ENCODE results near the gene NSF.
"Not testable (repeated sequence)": the region's sequence is repeated elsewhere in the genome, so short reads cannot be mapped to it uniquely, and the experiment has no call there.

The NSF gene

DNA sequence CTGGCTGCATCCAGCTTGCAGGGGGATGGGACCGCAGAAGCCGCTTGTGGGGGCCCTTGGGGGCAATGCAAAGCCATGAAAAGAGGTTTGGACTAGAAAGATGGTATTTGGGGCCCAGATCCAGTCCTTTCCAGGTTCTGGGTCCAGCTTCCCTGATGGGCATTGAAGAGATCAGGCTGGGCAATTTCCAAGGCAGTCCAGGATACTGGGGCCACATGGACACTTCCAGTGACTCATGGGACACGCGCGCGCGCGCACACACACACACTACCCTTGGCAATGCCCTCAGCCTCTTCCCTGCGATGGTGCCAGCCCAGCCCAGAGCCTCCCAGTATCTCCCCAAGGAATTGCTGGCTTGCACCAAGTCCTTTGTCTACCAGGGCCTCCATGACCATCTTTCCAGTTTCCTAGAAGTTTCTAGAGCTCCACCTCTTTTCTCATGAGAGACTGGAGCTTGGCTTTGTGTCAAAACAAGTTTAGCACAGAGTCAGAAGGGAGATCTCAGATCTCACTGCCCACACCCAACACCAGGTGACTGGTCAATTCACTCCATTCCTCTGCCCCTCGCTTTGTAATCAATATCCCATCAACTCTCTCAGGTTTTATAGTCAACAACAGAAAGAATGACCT lies 183.8 kb downstream of the NSF start:
- no peak for DNase-seq (ENCODE audit: low spot score)

DNA sequence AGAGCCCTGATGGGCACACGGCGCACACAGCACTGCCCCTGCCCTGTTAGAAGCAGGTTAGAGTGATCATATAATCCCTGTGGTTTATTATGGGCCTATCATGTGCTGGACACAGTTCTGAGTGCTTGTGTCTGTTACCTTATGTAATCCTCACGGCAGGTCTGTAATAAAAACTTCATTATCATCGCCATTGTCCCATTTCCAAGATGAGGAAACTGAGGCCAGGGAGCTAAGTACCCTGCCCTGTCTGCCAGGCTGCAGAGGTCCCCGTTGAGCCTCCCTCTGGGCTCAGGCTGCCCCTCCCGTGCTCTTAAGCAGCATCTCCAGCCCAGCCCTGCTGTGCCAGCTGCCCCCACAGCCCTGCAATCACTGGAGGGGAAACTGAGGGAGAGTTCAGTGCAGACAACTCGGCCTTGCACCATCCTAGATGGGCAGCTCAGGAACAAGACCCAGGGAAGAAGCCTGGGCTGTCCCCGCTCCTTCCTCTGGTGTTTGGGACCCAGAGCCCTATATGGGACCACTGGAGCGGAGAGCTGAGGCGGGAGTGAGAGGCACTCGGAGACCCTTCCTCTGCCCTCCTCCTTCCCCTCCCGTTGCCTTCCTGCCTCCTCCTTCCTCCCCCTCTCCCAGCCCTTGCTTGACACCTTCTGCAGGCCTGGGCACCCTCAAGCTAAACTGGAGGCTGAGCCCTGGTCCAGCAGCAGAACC lies 186.0 kb downstream of the NSF start:
- DNase-seq (ENCODE audit: low spot score) = no peak

DNA sequence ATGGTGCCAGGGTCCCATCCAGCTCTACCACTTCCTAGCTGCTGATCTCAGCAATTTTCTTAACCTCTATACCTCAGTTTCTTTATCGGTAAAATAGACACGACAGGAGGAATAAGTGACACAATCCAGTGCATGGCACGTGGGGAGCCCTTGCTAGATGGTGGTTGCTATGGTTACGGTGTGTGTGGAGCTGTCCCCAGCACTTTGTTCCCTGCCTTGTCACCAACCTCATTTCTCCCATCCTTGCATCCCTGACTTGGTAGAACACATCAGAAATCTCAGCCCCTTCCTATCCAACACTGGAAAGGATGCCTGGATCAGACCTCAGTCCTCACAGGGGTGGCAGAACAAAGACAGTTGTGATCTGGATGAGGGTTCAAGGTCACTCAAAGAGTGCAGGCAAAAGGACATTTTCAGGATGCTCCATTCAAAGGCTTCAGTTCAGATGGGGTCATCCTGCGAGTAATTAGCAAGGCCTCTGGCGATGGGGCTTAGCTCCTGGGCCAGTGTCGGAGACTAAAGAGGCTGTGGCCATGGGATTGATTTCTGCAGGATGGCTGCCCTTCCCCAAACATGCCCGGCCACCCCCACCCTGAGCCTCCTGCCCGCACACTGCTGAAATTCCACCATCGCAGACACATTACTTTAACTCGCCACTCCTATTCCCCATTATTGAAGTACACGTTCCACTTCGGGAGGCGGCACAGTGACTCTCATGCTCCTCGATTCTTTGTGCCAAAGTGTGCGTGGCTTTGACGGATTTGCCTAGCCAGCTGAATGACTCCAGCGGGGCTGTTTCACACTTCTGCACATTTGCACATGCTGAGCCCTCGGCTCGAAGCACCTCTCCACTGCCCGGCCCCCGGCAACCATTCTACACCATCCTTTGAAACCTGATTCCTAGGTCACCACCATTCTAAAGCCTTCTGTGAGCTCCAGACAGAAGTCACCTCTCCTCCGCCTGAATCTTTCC lies 187.8 kb downstream of the NSF start:
- DNase-seq (ENCODE audit: low spot score) = no peak

DNA sequence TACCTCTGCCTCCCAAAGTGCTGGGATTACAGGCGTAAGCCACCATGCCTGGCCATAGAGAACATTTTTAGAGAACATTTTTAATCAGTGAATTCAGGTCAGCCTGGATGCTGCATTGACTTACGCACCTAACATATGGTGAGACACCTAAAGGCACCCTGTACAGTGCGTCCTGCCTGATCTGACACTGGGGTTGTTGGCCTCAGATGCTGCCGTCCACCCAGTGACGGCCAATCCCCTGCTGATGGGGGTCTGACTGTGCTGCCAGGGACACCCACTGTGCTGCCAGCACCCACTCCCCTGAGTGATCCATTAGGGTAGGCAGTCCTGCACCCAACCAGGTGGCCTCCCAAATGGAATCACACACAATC lies 189.5 kb downstream of the NSF start:
- no peak for DNase-seq (ENCODE audit: low spot score)

DNA sequence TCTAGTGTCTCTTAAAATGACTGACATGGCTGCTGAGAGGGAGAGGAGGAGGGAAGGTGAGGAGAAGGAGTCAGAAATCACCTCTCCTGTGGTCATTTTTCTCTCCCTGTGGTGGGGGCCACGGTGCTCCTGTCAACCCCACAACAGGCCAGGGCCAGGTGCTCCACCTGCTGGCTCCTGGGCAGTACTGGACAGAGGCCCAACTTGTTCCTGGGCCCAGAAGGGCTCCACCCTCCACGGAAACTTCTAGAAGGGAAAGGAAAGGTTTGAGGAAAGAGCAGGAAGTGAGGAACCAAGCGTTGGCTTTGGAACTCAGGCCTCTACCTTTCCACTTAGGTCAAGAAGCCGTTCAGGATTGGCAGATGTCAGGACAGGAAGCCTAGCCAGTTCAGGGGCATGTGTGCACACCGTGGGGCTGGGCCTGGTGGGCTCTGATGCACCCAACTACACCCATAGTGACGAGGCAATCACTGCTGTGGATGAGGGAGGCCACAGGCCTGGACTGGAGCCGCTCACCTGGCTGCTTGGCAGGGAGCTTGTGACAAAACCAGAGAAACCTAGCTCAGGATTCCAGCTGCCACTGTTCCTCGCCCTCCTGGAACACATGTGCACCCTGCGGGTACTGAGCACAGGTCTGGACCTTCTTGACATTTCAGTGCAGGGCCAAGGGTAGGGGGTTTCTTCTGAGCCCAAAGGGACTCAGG lies 191.9 kb downstream of the NSF start:
- DNase-seq (ENCODE audit: low spot score) = peak; percentile 17

DNA sequence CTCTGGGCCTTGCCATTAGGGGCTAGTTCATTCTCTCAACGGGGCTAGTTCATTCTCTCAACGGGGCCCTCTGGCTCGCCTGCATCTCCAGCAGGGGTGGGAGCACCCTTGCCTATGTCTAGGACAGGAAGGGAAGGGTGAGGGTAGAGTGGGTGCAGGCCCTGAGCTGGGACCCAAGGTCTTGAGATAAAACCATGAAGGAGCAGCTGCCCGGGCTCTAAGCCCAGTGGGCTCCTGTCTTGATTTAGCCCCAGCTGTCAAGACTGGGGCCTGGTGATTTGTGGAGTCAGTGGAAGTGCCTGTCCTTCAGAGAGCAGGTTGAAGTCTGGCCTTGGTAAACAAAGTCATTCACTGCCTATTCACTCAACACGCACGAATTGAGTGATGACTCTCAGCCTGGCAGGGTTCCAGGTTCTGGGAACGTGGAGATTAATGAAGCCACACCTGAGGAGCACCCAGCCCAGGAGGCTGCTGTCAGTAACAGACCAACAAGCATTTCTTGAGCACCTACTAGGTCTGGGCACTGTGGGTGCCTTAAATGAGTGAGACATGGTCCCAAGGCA lies 192.6 kb downstream of the NSF start:
- no peak for DNase-seq (ENCODE audit: low spot score)

DNA sequence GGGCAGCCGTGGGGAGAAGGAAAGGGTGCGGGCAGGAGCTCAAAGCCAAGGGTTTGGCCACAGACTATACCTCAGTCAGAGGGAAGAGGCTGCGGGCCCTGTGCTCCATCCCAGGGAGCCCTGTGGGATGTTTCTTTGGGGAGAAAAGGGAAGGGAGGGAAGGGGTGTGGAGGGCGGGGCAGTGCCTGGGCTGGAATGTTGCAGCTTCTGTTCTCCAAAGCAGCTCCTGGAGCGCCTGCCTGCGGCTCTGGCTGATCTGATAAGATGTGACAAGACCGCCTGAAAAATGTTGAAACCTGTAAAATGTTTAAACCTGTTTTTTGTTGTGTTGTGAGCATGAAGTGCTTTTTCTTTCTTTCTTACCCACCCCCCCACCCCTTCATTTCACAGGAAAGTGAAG lies 195.2 kb downstream of the NSF start:
- no peak for DNase-seq (ENCODE audit: low spot score)

DNA sequence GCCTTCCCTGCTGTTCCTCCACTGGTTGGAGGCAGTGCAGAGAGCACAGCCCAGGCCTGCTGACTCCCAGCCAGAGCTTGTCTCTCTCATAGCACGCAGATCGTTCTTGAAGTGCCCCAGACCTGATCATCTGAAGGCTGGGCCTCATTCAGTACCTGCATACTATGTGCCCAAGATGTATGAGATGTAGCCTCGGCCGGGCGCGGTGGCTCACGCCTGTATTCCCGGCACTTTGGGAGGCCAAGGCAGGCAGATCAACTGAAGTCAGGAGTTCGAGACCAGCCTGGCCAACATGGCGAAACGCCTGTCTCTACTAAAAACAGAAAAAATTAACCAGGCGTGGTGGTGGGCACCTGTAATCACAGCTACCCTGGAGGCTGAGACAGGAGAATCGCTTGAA lies 197.0 kb downstream of the NSF start:
- DNase-seq (ENCODE audit: low spot score) = no peak

DNA sequence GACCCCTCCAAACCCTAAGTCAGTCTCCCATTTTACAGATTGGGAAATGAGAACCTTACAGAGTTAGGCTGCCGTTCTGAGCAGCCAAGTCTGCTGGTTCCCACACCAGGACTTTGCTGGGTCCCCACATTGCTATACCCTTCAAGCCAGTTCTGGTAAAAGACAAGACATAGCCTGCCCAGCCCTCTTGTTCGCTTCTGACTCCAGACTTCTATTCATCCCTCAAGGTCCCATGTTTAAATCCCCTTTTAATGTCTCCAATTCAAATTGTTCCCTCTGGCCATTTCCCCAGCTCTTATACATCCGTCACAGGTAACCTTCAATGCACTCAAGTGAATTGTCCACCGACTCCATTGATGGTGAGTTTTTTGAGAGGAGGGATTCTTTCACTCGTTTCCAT lies 197.8 kb downstream of the NSF start:
- no peak for DNase-seq (ENCODE audit: low spot score)

DNA sequence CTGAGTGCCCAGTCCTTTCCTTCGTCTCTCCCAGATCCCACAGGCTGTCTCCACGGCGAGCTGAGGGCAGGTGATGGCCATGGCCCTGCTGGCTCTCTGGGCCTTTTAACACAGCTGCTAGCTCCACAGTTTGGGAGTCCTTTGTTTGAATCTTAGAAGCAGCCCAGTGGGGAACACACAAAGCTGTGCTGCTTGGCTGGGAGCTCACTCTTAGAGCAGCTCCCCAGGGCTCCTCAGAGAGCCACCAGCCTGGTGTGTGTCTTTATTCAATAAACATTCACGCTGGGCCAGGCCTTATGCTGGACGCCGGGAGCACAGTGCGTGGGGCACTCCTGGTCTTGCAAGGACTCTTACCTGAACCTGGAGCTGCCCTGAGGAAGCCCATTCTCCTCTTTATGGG lies 198.3 kb downstream of the NSF start:
- DNase-seq (ENCODE audit: low spot score) = no peak

DNA sequence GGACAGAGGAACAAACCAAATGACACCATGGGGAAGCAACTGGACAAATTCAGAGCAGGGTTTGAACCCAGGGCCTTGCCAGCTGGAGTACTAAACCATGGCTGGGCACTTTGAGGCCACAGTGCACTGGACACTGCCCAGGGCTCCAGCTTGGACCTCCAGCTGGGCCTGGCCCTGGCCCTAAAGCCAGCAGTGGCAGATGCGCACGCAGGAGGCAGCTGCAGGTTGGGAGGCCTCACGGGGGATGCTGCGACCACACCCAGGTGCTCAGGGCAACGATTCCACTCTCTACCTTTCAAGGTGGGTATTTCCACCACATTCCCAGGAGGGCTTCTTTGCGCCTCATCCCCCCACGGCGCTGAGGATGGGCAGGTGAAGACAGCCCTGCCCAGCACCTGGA lies 199.1 kb downstream of the NSF start:
- no peak for DNase-seq (ENCODE audit: low spot score)

DNA sequence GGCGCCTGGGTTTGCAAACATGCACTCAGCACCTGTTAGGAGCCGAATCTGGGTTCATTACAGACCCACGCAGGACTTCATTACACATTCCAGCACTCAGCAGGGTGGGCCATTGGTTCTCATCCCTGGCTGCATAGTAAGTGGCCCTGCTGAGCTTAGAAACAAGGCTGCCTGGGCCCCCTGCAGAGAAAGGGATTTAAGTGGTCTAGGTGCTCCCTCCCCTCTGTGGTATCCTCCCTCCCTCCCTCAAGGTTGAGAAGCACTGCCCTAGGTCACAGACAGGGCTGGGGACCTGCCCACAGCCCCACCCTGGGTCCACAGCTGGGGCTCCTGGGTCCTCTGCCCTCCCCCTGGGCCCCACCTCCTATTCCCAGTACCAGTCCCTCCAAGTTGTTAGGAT lies 199.7 kb downstream of the NSF start:
- no peak for DNase-seq (ENCODE audit: low spot score)

DNA sequence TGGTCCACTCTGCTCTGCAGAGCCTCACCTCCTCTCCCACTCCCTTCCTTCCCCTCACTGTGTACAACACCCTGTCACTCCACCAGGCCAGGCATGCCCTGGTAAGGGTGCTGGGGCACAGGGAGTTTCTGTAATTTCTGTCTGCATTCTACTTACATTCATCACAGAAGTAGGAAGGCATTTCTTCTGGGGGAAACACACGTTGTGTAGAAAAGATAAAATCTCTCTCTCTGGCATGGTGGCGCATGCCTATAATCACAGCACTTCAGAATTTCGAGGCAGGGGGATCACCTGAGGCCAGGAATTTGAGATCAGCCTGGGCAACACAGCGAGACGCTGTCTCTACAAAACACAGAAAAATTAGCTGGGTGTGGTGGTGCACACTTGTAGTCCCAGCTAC lies 201.1 kb downstream of the NSF start:
- DNase-seq (ENCODE audit: low spot score) = no peak

DNA sequence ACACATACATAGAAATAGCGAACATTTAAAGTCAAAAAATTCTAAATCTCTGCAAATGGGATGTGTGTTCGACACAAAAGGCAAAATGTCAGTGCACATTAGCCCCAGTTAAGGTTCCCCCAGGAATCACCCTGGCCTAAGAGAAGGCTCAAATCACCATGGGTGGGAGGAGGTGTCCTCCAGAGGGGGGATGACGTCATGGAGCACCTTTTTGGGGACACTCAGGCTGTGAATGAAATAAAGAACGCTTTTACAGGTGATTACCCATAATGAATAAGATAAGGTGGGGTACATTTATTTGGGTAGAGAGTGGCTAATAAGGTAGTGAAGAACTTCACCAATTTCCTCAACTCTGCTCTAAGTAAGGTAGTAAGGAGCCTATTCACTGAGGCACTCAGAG lies 201.6 kb downstream of the NSF start:
- no peak for DNase-seq (ENCODE audit: low spot score)

DNA sequence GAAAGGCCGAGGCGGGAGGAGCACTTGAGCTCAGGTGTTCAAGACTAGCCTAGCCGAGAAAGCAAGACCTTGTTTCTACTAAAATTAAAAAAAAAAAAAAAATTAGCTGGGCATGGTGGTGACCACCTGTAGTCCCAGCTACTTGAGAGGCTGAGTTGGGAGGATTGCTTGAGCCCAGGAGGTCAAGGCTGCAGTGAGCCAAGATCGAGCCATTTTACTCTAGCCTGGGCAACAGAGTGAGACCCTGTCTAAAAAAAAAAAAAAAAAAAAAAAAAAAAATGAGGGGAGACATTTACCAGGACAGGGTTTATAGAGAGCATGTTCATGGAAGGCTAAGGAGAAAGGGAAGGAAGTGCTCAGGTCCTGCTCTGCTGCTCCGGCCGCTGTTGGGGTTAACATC lies 202.6 kb downstream of the NSF start:
- DNase-seq (ENCODE audit: low spot score) = not testable (repeated sequence)

DNA sequence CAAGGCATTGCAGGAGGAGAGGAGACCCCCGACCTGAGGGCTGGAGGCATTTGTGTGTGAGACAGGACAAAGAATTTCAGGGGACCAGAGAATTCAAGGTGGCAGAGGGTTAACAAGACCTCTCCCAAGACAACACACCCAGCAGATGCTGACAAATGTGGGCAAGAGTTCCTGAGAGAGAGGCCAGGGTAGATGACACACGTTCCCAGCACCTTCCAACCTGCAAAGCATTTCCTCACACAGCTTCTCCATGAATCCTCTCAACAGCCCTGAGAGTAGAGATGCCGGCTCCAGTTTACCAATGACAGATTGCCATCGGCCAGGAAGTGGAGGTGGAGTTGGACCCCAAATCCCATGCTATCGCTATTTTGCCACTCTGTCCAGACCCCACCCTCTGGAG lies 203.1 kb downstream of the NSF start:
- DNase-seq (ENCODE audit: low spot score) = no peak

DNA sequence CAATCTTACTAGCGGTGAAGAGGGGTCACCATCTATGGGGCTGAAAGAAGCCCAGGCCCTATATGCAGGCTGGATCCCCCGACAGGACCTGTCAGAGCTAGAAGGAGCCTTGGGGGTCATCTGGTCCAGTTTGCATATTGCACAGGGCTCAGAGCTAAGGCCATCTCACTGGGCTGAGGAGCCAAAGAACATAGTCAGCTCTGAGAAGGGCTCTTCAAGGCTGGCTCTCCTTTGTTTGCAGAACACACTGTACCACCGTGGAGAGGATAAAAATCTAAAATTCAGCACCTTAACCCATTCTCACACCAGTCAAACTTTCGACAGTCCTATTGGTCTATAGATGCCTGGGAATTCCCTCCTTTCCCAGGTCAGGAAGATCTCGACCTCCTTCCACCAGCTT lies 203.8 kb downstream of the NSF start:
- no peak for DNase-seq (ENCODE audit: low spot score)

DNA sequence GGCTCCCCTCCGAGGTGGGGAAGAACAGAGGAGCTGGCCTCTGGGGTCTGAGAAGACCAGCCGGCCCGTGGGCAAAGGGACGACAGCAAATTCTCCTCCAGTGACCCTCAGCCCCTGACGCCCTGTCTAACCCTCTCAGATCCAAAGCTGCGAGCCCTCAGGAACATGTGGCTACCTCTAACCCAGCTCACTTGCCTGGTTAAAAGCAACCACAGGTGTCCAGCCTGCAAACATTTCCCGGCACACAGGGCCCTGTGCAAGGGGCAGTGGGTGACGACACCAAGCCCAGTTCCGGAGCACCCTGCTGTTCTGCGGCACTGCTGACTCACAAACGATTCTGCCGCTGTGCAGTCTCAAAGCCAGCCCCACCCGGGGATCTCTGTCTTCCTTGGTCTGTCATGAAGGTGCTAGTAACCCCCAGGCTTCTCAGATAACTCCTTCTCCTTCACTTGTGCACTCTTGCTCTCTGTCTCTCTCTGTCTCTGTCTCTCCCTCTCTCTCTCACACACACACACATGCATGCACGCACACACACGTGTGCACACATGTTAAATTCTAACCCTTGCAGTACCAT lies 205.0 kb downstream of the NSF start:
- DNase-seq (ENCODE audit: low spot score) = no peak

DNA sequence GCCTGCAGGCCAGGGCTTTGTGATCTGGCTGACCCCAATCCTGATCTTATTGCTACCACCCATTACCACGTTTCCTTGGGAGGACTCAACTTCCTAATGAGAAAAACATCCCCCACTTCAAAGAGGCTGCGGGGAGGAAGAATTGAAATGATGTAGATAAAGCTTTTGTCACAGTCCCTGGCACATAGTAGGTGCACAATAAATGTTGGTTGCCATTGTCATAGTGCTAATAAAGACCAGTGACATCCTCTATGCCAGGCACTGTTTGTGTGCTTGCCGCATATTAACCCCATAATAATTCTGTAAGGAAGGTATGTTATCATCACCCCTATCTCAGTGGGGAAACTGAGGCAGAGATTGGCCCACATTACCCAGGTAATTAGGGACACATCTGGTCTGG lies 205.6 kb downstream of the NSF start:
- DNase-seq (ENCODE audit: low spot score) = no peak

DNA sequence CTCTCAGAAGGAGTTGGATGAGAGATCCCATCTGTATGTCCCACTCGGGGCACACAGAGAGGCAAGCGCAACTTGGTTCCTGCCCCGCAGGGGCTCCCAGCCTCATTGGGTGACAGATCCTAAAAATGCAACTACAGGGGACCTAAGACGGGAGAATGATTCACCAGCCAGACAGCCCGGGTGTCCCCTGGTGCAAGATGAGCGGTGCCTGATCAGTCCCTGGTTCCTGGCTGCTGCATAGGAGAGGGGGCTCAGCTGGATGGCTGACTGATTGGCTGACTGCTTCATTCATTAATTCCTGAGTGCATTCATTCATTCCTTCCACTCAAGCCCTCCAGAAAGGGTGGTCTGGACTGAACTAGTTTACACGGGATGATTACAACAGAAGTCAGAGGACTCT lies 206.1 kb downstream of the NSF start:
- DNase-seq (ENCODE audit: low spot score) = no peak

DNA sequence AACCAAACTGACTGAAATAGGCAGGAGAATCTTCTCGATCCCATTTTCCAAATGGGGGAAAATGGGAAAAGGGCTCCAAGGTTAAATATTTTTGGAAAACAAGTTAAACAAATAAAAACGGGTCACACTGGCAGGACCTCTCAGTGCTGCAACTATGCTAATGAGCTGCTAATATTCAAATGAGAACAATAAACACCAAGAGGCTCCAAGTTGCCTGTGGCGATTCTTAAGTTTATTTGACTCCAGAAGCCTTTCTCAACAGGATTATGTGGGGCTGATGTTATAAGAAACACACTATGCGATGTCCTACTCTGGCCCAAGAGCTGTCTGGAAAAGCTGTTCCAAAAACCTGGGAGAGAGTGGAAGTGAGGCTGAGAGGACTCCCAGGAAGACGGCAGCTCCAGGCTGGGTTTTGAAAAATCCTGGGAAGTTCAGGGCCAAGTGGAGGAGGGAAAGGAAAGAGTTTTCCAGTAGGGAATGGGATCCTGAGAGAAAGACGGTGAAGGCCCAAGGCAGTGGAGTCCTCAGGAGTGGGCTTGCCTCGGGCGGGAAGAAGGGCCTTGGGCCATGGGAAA lies 206.6 kb downstream of the NSF start:
- DNase-seq (ENCODE audit: low spot score) = no peak
